Stomach (tissue), 4 donors: ENCODE data around the gene WDR75.

ENCODE experiments used
- CTCF ChIP-seq, 7 experiments: fragments of 450-650 bp in 4 of 7; fragments of 200-600 bp in 3 of 7; sonication (generic) in 3 of 7; IDR thresholded peaks; one replicate each; pipeline ENCODE4 v1.5.1; 2016 to 2019; ENCODE audit warnings: antibody characterized with exemption in 7 of 7, control low read depth in 2 of 7, mild to moderate bottlenecking in 1 of 7
- EP300 ChIP-seq: sonication (generic); formaldehyde crosslinking; IDR thresholded peaks from one replicate; pipeline ENCODE4 v1.6.1; 2017; ENCODE audit warnings: antibody characterized with exemption
- POLR2A ChIP-seq, 4 donors: fragments of 450-650 bp; IDR thresholded peaks; one replicate each; pipeline ENCODE4 v1.6.1; 2016; ENCODE audit warnings: antibody characterized with exemption in 4 of 4, control low read depth in 2 of 4, mild to moderate bottlenecking in 1 of 4, moderate library complexity in 1 of 4
- POLR2AphosphoS5 ChIP-seq, 3 donors: sonication (generic); formaldehyde crosslinking; IDR thresholded peaks; one replicate each; pipeline ENCODE4 v1.6.1; 2016; ENCODE audit warnings: antibody characterized with exemption in 3 of 3

DNA sequence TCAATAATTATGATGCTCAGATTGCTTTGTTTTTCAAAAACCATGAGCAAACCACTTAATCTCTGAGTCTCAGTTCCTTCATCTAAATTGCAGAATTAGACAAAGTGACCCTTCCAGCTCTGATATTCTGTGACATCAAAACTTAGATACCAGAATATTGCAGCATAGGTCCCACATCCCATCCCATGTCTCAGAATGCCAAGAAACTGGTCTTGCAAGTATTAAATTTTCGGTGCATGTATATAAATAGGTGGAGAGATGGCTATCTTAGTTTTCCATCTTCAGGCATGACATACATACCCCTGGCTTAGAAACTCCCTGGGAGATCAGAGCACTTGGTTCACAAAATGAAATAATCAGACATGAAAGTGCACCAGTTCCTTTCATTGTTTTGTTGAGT is 39.8 kb downstream of the WDR75 start:
- TF ChIP-seq CTCF (IDR thresholded peaks at IDR 0.05) (no peak), POLR2AphosphoS5 (IDR thresholded peaks at IDR 0.05) (no peak), POLR2A (IDR thresholded peaks at IDR 0.05) (no peak), EP300 (no peak)
